Measurements from ENCODE around the gene AK5.

The AK5 gene

GRCh38 chr1:77597310-77597709 is 315.5 kb downstream of the AK5 start:
- DNase-seq, result no peak
- in situ Hi-C loops (cut with MboI; ENCODE audit: low pct_unique_long_range_greater_than_20kb, low sequenced_read_pairs), result no loop called here

GRCh38 chr1:77605246-77606026 is 323.6 kb downstream of the AK5 start:
- in situ Hi-C loops (cut with MboI; ENCODE audit: low pct_unique_long_range_greater_than_20kb, low sequenced_read_pairs), result no loop called here
- DNase-seq, result peak; percentile 79

- DNase-seq, result no peak
- in situ Hi-C loops (cut with MboI; ENCODE audit: low pct_unique_long_range_greater_than_20kb, low sequenced_read_pairs), result no loop called here
Measured at GRCh38 chr1:77608893-77609292, 327.1 kb downstream of the AK5 start.

Data from KBM-7 (cell line).